Measurements from ENCODE around the gene JPH3.

Gene JPH3

GRCh38 chr16:87740441-87740840 lies 138.1 kb downstream of the JPH3 start:
- DNase-seq (ENCODE audit: insufficient read length, low spot score) (no peak), FAIRE-seq (no peak)
- TF ChIP-seq, protein P1, sequence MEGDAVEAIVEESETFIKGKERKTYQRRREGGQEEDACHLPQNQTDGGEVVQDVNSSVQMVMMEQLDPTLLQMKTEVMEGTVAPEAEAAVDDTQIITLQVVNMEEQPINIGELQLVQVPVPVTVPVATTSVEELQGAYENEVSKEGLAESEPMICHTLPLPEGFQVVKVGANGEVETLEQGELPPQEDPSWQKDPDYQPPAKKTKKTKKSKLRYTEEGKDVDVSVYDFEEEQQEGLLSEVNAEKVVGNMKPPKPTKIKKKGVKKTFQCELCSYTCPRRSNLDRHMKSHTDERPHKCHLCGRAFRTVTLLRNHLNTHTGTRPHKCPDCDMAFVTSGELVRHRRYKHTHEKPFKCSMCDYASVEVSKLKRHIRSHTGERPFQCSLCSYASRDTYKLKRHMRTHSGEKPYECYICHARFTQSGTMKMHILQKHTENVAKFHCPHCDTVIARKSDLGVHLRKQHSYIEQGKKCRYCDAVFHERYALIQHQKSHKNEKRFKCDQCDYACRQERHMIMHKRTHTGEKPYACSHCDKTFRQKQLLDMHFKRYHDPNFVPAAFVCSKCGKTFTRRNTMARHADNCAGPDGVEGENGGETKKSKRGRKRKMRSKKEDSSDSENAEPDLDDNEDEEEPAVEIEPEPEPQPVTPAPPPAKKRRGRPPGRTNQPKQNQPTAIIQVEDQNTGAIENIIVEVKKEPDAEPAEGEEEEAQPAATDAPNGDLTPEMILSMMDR (IDR thresholded peaks at IDR 0.05; ENCODE audit: insufficient read depth, missing control alignments): no peak

GRCh38 chr16:87740909-87741424 lies 138.7 kb downstream of the JPH3 start:
- DNase-seq (ENCODE audit: insufficient read length, low spot score) (no peak), FAIRE-seq (no peak)
- TF ChIP-seq, protein P1 (IDR thresholded peaks at IDR 0.05; ENCODE audit: insufficient read depth, missing control alignments): no peak

DNA sequence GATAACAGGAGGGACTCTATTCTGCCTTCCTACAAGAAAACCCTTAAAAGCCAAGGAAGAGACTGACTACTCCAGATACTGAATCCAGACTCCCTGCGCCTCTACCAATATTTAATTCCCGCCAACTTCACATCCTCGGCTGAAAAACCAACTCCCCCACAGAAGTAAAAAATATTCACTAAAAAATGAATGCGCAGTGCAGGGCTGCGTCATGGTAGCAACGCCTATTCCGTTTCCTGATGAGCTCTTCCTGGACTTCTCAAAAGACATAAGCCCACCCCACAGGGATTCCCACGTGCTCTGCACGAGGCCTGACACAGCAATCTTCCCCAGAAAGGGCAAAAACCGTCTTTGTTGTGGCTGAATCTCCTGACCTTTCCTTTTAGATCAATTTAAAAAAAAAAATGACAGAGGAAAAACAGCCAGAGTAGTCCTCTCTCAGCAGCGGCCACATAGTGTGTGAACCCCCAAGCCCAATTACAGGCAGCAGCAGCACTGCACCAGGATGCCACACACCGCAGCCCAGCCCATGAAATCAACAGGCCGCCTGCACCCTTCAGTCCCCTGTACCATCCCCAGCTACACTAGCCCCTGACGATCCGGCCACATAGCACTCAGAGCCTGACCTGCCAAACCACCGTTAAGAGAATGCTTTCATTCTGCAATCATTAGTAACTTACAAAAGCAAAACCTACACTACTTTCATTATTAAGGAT lies 139.6 kb downstream of the JPH3 start:
- FAIRE-seq: no peak
- DNase-seq (ENCODE audit: insufficient read length, low spot score): no peak
- TF ChIP-seq, protein P1 (IDR thresholded peaks at IDR 0.05; ENCODE audit: insufficient read depth, missing control alignments): no peak

DNA sequence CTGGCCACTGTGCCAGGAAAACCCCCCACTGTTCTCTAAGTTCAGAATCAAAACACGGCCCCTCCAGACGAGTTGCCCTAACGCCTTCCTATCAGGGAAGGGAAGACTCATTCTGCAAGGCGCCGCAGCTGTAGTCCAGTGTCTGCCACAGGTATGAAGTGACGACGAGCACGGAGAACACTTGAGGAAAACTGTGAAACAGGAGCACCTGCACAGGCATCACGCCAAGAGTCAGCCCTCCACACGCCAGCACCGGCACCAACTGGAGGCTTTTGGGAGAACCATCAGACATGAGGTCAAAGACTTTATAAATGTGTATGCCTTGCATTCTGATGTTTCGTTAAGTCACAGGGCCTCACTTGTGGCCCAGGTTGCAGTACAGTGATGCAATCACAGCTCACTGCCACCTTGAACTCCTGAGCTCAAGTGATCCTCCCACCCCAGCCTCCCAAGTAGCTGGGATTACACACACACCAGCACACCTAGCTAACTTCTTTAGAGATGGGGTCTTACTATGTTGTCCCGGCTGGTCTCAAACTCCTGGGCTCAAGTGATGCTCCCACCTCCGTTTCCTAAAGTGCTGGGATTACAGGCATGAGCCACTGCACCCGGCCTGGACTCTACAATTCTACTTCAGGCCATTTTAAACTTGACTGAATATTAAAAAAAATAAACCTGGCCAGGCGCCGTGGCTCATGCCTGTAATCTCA lies 140.6 kb downstream of the JPH3 start:
- no peak for FAIRE-seq
- DNase-seq (ENCODE audit: insufficient read length, low spot score): no peak
- TF ChIP-seq, protein P1 (IDR thresholded peaks at IDR 0.05; ENCODE audit: insufficient read depth, missing control alignments): no peak

- TF ChIP-seq, protein P1 (IDR thresholded peaks at IDR 0.05; ENCODE audit: insufficient read depth, missing control alignments): no peak
- DNase-seq (ENCODE audit: insufficient read length, low spot score) (no peak), FAIRE-seq (no peak)
Measured at GRCh38 chr16:87744750-87745514, 142.6 kb downstream of the JPH3 start.

DNA sequence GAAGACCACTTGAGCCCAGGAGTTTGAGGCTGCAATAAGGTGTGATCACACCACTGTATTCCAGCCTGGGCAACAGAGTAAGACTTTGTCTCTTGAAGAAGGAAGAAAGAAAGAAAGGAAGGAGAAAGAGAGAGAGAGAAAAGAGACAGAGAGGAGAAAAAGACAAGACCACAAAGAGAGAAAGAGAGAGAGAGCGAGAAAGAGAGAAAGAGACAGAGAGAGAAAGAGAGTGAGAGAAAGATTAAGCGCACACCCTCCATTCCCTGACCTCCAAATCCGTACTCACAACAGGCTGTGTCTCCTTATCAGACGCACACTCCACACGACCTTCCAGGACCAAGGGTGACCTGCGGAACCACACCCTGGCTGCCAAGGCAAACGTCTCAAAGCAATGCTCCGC lies 143.9 kb downstream of the JPH3 start:
- DNase-seq (ENCODE audit: insufficient read length, low spot score): no peak
- TF ChIP-seq, protein P1 (IDR thresholded peaks at IDR 0.05; ENCODE audit: insufficient read depth, missing control alignments): no peak
- no peak for FAIRE-seq

All from D721Med (cell line).